Keratinocyte (primary cell): ENCODE measurements around the gene C1R. TPM values are rescaled to one million over a fixed set of nuclear protein-coding genes. Genes with fewer than 3 reads are reported as not detected.

Experiments
- DNase-seq: peaks from one replicate; pipeline ENCODE4 v3.0.0-alpha.2; 2011; ENCODE audit warnings: low read depth, missing footprints, low spot score
- FAIRE-seq: peaks from 2 replicates; lab custom pipeline; 2011; peaks lifted over from hg19 to GRCh38; lab: Jason Lieb, UNC
- H2AFZ ChIP-seq: 2 replicates; pipeline ENCODE4 v1.6.0; 2012; ENCODE audit warnings: low read length, control low read depth, inconsistent platforms; ENCODE audit not compliant: control insufficient read depth
- H3K27ac ChIP-seq: 2 replicates; pipeline ENCODE4 v1.5.1; 2011; ENCODE audit warnings: low read length; ENCODE audit not compliant: control insufficient read depth, insufficient read depth
- H3K27me3 ChIP-seq: 3 replicates; pipeline ENCODE4 v1.6.0; 2011; ENCODE audit warnings: low read length; ENCODE audit not compliant: control insufficient read depth, insufficient read depth; ENCODE audit errors: extremely low read depth
- H3K36me3 ChIP-seq, 2 experiments: 2 replicates in 1 of 2; 3 replicates in 1 of 2; pipeline ENCODE4 v1.5.1; 2011; ENCODE audit warnings: low read length in 2 of 2, mild to moderate bottlenecking in 1 of 2; ENCODE audit not compliant: control insufficient read depth in 2 of 2, insufficient read depth in 2 of 2; ENCODE audit errors: extremely low read depth in 1 of 2
- H3K4me1 ChIP-seq: 3 replicates; pipeline ENCODE4 v1.5.1; 2011; ENCODE audit warnings: low read length; ENCODE audit not compliant: control insufficient read depth, insufficient read depth; ENCODE audit errors: extremely low read depth
- H3K4me2 ChIP-seq: 3 replicates; pipeline ENCODE4 v1.6.0; 2011; ENCODE audit warnings: low read depth, low read length; ENCODE audit not compliant: control insufficient read depth, insufficient read depth; ENCODE audit errors: extremely low read depth
- H3K4me3 ChIP-seq, 3 experiments: fragments of 200-600 bp in 1 of 3; sonication (generic) in 1 of 3; 2 replicates in 2 of 3; 3 replicates in 1 of 3; pipeline ENCODE4 v1.5.1; 2011 to 2016; ENCODE audit warnings: low read length in 3 of 3, mild to moderate bottlenecking in 3 of 3, control low read depth in 2 of 3, inconsistent platforms in 1 of 3, low read depth in 1 of 3, mixed read lengths in 1 of 3, mixed run types in 1 of 3, moderate library complexity in 1 of 3; ENCODE audit not compliant: control insufficient read depth in 2 of 3, insufficient read depth in 2 of 3; ENCODE audit errors: extremely low read depth in 1 of 3
- H3K79me2 ChIP-seq: 2 replicates; pipeline ENCODE4 v1.6.0; 2012; ENCODE audit warnings: low read length; ENCODE audit not compliant: control insufficient read depth, insufficient read depth
- H3K9ac ChIP-seq: 3 replicates; pipeline ENCODE4 v1.6.0; 2011; ENCODE audit warnings: low read length; ENCODE audit not compliant: control insufficient read depth, insufficient read depth; ENCODE audit errors: extremely low read depth
- H3K9me1 ChIP-seq: 3 replicates; pipeline ENCODE4 v1.6.0; 2011; ENCODE audit warnings: low read length; ENCODE audit not compliant: control insufficient read depth, insufficient read depth; ENCODE audit errors: extremely low read depth
- H3K9me3 ChIP-seq: 2 replicates; pipeline ENCODE4 v1.5.1; 2012; ENCODE audit warnings: low read depth, low read length; ENCODE audit not compliant: control insufficient read depth
- H4K20me1 ChIP-seq: 3 replicates; pipeline ENCODE4 v1.6.0; 2011; ENCODE audit warnings: low read length; ENCODE audit not compliant: control insufficient read depth, insufficient read depth; ENCODE audit errors: extremely low read depth
- EZH2 ChIP-seq: IDR thresholded peaks from one replicate; pipeline ENCODE4 v1.6.1; 2012; ENCODE audit warnings: inconsistent platforms, mild to moderate bottlenecking, low read length, moderate library complexity
- dilution Hi-C: fragments of 300-500 bp; cut with MboI; formaldehyde crosslinking; loops from one replicate; pipeline ENCODE4 v1.7.0; 2020; ENCODE audit warnings: low sequenced_read_pairs; ENCODE audit not compliant: extremely low pct_ligation_motif_present
- polyA plus RNA-seq, 5 experiments: library from polyadenylated mRNA; depleted of rRNA in 3 of 5; stranded (reverse) in 3 of 5; stranded (forward) in 1 of 5; unstranded in 1 of 5; fragments of >200 nt; gene quantifications; 1 replicate in 1 of 5; 2 replicates in 3 of 5; 3 replicates in 1 of 5; pipeline versions ENCODE4 v1.2.1 to v1.2.3, GENCODE V29; 2011 to 2012; ENCODE audit warnings: missing spikeins in 2 of 5, low read depth in 1 of 5, low replicate concordance in 1 of 5
- TF ChIP-seq, protein P1 (sequence below), 3 experiments: IDR thresholded peaks in 1 of 3; conservative IDR thresholded peaks in 1 of 3; optimal IDR thresholded peaks in 1 of 3; 2 replicates in 2 of 3; 3 replicates in 1 of 3; pipeline versions ENCODE3 to v1.5.1; 2011; ENCODE audit warnings: low read length in 3 of 3, mild to moderate bottlenecking in 3 of 3, moderate library complexity in 2 of 3, control low read depth in 1 of 3, inconsistent platforms in 1 of 3; ENCODE audit not compliant: insufficient read depth in 2 of 3; ENCODE audit errors: extremely low read depth in 1 of 3

The C1R gene
- polyA plus RNA-seq, 1 donor (not counting 4 experiments of a cell fraction or from before 2014, with no cell fraction given) = 2.8 TPM

DNA sequence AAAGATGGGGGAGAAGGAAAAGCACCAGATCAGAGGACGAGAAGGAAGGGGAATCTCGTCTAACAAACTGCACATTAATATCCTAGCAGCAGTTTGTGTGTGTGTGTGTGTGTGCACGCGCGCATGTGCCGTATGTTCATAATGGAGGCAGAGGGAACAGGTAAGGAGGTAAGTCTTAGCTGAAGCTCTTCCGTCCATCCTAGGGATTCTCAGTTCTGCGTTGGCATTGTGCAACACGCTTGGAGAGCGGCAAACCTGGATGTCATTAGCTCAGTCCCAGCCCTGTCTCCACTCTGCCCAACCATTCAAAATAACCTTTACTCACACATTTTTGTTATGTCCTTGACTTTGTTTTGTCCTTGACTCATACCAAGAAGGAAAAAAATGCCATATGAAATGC lies 1.6 kb upstream of the C1R start:
- Histone ChIP-seq H3K4me1 (peaks cover 6% of the 10 kb centered on the region), H3K9me1 (no peaks in the 10 kb centered on the region), H3K9ac (no peak overlapping the region), H3K9me3 (no peaks in the 10 kb centered on the region), H2AFZ (no peak overlapping the region), H3K36me3 (peaks cover 0 to 5% of the 10 kb centered on the region in 2 experiments), H4K20me1 (no peaks in the 10 kb centered on the region), H3K4me3 (no peak overlapping the region), H3K4me2 (no peak overlapping the region), H3K27me3 (no peaks in the 10 kb centered on the region), H3K27ac (no peak overlapping the region), H3K79me2 (no peaks in the 10 kb centered on the region)
- no peak for TF ChIP-seq EZH2
- TF ChIP-seq, protein P1, sequence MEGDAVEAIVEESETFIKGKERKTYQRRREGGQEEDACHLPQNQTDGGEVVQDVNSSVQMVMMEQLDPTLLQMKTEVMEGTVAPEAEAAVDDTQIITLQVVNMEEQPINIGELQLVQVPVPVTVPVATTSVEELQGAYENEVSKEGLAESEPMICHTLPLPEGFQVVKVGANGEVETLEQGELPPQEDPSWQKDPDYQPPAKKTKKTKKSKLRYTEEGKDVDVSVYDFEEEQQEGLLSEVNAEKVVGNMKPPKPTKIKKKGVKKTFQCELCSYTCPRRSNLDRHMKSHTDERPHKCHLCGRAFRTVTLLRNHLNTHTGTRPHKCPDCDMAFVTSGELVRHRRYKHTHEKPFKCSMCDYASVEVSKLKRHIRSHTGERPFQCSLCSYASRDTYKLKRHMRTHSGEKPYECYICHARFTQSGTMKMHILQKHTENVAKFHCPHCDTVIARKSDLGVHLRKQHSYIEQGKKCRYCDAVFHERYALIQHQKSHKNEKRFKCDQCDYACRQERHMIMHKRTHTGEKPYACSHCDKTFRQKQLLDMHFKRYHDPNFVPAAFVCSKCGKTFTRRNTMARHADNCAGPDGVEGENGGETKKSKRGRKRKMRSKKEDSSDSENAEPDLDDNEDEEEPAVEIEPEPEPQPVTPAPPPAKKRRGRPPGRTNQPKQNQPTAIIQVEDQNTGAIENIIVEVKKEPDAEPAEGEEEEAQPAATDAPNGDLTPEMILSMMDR (optimal IDR thresholded peaks at IDR 0.05 in 1 of 3, IDR thresholded peaks at IDR 0.05 in 1 of 3, conservative IDR thresholded peaks at IDR 0.05 in 1 of 3; ENCODE audit: extremely low read depth in 1 of 3, insufficient read depth in 2 of 3, low read length in 3 of 3) = no peak
- dilution Hi-C loops = no loop called here
- FAIRE-seq (no peak), DNase-seq (no peak)

DNA sequence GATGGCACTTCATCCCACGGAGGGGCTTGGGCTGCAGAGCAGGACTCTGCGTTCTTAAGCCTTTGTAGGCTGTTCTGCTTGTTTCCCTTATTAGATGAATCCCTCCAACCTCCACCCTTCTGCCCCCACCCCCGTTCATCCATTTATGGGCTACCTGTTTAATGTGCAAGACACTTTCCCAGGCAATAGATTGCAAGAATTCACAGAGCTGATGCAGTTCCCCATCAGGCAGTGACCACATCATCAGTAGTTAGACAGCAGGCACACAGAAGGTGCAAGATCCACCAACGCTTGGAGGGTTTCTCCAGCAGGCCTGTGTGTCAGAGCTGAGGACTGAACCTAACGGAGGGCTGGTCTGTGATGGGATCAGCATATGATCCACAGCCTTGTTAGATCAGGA lies 1.2 kb upstream of the C1R start:
- FAIRE-seq (no peak), DNase-seq (no peak)
- H4K20me1 ChIP-seq = no peaks in the 10 kb centered on the region
- no peaks in the 10 kb centered on the region for H3K79me2 ChIP-seq
- H3K9ac ChIP-seq = no peak overlapping the region
- dilution Hi-C loops = no loop called here
- H2AFZ ChIP-seq = no peak overlapping the region
- no peaks in the 10 kb centered on the region for H3K9me3 ChIP-seq
- peaks cover 6% of the 10 kb centered on the region for H3K4me1 ChIP-seq
- no peaks in the 10 kb centered on the region for H3K27me3 ChIP-seq
- no peak overlapping the region for H3K27ac ChIP-seq
- no peak overlapping the region for H3K4me2 ChIP-seq
- TF ChIP-seq EZH2 = no peak
- TF ChIP-seq, protein P1 (optimal IDR thresholded peaks at IDR 0.05 in 1 of 3, IDR thresholded peaks at IDR 0.05 in 1 of 3, conservative IDR thresholded peaks at IDR 0.05 in 1 of 3; ENCODE audit: extremely low read depth in 1 of 3, insufficient read depth in 2 of 3, low read length in 3 of 3) = no peak
- no peak overlapping the region for H3K4me3 ChIP-seq
- H3K36me3 ChIP-seq = peaks cover 0 to 5% of the 10 kb centered on the region in 2 experiments
- H3K9me1 ChIP-seq = no peaks in the 10 kb centered on the region
